Activated CD8-positive, alpha-beta memory T cell treated with anti-CD3 and anti-CD28 coated beads for 24 hours (primary cell): ENCODE measurements around the gene MRPL36.
A peak's percentile ranks its signal among the peaks of the same experiment; 100 is the strongest.
"Not testable (repeated sequence)": the region's sequence is repeated elsewhere in the genome, so short reads cannot be mapped to it uniquely, and the experiment has no call there.

Experiments
- DNase-seq: peaks from one replicate; pipeline ENCODE4 v3.0.0-alpha.2; 2020

The MRPL36 gene

DNA sequence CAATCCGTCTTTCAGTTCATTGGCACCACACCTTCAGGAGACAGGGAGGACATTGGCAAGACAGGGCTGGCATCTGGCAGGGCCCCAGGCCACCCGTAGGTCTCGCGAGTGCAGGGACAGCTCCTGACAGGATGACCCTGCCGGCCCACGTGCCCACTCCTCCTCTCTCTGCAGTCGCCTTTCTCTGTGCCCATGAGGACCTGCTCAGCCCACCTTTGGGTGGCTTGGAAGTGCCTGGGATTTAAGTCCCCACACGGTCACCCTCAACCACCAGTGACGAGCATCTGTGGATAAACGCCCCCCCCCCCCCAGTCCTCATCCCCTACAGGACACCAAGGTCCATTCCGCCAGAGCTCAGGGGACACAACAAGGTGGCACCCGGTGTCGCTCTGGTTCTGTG, 4.1 kb downstream of the MRPL36 start:
- no peak for DNase-seq

DNA sequence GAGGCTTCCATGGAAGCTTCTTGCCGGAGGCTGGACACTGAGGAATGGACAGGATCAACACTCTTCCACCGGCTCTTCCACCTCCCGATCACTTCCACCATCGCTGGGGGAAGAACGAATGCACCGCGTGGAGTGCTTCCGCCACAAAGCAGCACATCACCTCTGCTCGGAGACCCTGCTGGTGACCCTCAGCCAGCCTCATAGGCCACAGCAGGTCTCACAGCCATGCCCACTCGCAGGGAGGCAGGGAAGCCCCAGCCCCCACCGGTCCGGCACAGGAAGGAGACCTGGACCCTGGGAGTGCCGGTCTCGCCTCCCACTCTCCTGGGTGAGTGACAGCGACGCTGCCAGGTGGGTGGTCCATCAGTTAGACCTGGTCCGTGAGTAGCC, 4.7 kb downstream of the MRPL36 start:
- DNase-seq, result no peak

DNA sequence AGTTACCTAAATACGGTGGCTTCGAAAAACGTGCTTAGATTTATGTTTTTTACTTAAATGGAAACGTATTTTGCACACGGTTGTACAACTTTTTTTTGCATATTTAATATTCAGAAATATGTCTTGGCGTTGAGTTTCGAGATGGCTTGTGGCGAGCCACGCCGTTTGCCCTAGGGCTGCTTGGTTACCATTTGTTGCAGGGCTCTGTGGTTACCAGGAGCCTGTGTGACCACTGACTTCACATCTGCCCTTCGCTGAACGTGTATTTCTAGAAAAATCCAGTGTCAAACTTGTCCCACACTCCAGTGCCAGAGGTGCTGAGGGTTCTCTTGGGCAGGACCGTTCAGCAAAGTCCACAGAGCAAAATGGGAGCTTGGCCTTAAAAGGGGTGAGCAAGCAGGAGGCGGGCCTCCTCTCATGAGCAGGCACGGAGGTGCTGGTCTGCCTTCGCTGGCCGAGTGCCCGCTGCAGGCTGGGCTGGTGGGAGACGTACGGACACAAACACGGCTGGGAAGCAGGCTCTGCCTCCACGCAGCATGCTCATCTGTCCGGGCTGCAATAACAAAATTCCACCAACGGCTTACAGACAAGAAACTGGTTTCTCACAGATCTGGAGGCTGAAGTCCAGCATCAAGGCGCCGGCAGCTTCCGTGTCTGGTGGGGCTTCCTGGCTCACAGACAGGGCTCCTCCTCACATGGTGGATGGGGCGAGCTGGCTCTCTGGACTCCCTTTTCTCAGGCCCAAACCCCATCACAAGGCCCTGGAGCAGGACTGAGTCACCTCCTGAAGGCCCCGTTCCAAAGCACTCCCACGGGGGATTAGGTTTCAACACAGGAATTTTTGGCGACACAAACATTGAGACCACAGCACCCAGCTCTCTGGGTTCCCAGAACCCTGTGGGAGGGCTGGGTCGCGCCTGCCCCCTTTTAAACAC, 5.4 kb downstream of the MRPL36 start:
- DNase-seq, result no peak

DNA sequence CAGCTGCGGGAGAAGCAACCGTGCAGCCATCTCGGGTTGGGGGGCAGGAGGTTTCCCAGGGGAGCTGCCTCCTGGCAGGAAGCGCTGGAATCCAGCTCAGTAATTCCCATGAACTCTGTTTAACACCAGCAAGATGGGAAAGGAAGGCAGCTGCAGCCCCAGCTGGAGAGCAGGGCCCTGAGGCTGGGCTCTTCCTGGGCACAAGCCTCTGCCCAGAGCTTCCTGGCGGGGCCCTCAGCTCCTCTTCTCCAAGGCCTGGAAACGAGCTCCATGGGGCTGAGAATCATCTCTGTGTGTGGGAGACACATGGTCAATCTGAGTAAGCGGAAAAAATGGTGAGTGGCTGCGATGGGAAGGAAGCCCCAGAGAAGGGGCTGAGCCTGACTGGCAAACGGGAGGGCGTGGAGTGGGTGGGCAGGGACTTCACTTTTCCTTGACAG, 6.3 kb downstream of the MRPL36 start:
- no peak for DNase-seq

DNA sequence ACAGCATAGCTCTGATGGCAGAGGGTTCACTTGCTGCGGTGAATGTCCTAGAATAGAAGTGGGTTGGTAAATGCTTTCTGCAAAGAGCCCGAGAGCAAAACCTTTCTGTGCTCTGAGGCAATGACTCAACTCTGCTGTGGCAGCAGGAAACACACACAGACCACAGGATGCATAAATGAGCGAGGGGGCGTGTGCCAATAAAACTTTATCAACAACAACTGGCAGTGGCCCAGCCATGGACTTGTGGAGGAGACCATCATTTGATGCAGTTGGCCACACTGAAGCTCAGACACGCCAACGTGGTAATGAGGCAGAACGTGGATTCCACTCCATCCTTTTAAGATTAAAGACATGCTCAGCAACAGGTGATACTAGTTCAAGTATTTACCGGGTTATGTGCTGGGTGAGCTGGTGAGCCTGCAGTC, 6.8 kb downstream of the MRPL36 start:
- DNase-seq, result peak; percentile 88

DNA sequence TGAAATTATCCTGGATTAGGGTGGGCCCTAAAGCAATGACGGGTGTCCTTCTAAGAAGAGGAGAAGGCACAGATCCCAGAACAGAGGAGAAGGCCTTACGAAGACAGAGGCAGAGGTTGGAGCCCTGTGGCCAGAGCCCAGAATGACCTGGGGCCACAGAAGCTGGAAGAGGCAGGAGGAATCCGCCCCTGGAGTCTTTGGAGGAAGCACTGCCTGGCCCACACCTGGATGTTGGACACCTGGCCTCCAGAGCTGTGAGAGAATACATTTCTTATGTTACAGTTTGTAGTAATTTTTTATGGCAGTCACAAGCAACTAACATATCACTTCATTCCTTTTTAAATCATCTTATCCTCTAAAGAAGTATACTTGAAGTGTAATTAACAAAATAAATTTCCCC, 8.5 kb downstream of the MRPL36 start:
- DNase-seq, result no peak

DNA sequence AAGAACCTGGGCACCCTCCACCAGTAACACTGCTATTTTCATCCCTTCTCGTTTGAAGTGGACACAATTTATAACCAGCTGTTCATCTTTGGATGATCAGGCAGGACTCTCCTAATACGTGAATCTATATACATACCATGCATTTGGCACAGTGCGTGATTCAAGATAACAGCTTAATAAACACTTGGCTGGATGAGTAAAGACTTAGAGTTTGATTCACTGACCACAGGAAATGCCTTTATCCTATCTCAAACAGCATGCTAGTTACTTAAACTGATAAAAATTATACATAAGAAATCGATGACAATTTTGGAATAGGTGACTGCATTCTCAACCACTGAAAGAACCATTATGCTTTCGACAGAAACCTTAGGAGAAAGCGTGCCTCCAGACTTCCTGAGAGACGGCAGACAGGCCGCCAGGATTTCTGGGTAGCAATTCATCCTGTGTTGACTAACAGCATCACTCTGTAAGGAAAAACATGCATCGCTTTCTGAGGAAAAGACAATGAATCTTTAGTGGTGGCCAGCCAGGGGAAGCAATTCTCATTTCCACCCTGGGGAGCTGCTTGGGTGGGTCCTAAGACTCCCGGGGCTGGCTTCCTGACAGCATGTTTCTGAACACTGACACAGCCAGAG, 9.7 kb downstream of the MRPL36 start:
- DNase-seq, result no peak

DNA sequence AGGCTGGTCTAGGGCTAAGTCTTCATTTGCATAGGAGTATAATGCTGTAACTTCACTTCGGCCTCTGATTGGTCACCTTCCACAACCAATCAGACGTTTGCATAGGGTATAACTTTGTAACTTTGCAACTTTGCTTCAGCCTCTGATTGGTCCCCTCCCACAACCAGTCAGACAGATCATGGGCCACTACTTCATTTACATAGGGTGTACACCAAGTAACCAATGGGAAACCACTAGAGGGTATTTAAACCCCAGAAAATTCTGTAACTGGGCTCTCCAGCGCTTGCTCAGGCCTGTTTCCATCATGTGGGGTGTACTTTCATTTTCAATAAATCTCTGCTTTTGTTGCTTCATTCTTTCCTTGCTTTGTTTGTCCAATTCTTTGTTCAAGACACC, 10.2 kb downstream of the MRPL36 start:
- not testable (repeated sequence) for DNase-seq

DNA sequence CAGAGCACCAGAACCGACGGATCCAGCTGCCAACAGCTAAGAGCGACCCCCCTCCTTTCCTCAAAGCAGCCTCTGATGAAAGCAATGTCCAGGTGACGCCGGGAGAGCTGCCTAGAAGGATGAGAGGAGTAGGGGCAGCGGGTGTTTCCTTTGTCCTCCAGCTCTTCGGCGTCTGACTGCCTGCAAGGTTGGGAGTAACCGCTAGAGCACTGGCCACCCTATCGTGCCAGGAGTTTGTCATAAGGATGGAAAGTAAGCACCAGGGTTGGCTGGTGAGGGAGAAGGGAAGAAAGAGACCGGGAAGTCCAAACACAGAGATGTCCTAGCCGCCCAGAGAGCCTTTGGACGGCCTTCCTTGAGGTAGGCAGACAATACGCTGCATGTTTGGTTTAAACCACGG, 10.8 kb downstream of the MRPL36 start:
- no peak for DNase-seq

DNA sequence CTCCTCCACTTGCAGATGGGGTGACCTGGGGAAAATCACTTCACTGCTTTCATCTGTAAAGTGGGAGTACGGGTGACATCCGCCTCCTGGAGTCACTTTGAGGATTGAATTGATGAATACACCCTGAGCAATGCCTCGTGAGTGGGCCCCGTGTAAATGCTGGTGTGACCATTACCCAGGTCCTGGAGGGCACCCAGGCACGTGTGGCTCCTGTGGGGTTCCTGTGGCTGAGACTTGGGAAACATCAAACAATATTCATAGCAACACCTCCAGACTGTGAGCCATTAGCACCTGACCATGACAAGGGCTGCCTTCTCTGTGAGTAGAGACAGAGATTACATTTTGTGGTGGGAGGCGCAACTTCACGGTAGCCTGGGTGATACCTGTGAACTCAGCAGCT, 11.4 kb downstream of the MRPL36 start:
- no peak for DNase-seq

DNA sequence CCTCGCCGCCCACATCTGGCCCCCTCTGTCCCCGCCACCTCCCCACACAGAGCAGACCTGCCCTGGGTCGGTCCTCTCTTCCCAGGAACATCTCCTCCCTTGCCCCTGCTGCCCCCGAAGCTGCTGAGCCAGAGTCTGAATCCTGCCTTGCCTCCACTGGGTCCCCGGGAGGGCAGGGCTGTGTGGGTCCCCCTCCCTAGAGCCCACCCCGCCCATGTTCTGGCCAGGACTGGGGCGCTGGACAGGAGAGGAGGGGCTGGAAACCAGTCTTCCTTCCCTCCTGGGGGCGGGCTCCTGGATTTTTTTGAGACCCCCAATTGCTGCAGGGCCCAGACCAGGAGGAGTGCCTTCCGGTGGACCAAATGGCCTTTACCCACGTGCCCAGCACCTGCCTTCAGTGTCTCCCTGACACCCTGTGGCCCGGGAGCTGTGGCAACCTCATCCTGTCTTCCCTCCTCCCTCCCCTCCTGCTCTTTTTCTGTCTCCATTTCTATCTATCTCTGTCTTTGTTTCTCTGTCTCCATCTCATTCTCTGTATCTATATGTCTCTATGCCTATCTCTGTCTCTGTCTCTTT, 12.1 kb downstream of the MRPL36 start:
- DNase-seq, result no peak

DNA sequence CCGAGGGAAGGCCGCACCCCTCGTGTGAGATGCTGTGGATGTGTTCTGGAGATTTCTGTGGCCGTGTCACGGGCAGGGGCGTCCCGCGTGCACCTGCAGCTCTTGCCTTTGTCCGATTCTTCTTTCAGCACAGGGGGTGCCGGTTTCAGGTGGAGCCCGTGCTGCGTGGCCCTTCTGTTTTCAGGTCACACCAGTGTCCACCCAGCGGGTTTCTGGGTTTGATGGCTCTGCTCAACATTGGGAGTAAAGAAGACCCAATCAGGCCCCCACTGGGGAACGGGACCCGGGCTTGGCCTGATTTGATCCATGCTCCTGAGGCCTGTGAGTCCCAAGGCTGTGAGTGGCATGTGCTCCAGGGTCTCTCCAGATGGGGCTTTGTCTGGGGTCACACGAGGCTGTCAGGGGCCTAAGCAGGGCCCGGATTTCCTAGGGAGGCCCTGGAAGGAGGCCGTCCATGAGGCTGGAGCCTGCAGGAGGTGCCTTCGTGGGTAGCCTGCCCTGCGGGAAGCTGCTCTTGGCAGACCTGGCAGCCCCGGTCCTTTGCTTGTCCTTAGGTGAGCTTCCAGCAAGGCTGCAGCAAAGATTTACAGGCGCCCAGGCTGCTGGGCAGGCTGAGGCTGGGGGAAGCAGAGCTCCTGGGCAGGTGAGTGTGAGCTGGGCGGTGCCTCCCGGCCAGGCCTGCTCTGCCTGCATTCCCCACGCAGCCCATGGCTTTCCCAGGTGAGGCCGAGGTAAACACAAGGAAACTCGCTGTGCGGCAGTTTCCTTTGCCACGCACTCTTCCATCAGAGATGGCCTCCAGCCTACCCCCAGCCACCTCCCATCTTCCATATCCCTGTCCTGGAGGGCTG, 12.8 kb downstream of the MRPL36 start:
- DNase-seq, result no peak

DNA sequence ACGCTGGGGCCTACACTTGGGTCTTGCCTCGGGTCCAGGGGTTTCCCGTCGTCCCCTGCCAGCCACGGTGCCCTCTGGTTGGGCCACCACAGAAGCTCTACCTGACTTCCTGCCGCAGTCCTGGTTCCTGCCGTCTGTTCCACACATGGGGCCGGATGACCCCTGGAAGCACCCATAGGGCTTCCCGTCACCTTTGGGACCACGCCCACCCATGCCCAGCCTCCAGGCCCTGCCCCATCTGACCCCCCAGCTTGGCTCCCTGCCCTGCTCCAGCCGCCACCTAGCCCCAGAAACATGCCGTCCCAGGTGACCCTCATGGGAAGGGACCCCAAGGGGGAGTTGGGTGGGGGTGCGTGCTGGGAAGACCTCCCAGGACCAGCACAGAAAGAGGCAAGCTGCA, 13.7 kb downstream of the MRPL36 start:
- no peak for DNase-seq

DNA sequence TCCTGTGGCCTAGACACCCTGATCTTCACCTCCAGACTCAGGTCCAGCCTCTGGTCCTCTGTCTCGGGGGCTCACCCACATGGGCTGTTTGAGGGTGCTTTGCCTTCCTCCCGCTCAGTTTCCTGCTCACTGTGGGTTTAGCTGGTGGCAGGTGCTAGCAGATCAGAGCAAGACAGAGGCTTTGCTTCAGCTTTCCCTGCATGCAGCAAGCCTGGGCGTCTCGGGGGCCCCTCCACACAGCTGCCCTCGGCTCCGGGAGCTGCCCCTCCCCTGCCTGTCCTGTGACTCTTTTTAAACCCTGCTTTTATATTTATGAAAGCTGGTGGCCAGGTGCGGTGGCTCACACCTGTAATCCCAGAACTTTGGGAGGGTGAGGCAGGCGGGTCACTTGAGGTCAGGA, 14.6 kb downstream of the MRPL36 start:
- DNase-seq, result no peak

DNA sequence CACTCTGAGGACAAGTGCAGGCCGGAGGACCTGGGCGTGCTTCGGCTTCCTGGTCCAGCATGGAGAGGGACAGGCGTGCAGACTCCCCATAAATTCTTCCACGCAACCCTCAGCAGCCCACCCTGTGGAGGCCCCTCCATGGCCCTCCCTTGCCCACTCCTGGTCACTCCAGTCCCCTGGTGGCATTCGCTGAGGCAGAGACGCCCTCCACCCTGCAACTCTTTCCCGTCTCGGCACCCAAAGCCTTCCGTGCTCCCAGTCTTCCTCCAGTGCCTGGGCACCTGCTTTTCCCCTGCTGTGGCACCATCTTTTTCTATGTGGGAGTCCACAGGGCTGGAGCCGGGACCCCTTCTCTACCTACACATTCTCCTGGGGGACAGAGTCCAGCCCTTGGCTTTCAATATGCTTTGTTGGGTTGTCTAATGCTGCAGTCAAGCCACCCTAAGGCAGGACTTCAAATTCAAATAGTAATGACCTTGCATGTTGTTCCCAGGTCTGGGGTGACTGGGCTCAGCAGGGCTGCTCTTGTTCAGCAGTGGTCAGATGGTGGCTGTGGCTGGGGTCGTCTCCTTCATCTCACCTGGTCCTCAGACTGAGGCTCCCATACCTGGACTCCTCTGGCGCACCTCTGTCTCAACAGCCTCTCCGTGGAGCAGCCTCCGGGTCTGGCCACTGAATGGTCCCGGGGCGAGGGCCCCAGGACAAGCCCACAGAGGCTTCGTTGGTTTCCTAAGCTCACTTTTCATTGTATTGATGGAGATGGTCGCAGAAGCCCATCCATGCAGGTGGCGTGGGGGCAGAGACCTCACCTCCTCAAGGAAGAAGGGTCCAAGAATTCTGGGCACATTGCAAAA, 15.2 kb downstream of the MRPL36 start:
- DNase-seq, result no peak

DNA sequence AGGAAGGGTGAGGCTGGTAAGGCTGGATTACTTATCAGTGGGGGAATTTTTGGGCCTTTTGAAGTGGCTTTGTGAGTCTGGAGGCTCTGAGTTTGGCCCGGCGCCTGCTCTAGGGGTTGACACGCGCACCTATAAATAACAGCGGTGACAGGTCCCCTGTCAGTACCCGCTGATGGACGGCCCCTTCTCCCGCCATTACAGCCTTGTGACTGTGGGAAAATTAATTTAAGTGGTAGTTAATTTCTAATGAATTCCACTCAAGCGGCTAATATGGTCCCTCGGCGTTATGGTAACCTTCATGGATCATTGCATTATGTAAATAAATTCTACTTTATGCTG, 16.5 kb downstream of the MRPL36 start:
- DNase-seq, result peak; percentile 65

DNA sequence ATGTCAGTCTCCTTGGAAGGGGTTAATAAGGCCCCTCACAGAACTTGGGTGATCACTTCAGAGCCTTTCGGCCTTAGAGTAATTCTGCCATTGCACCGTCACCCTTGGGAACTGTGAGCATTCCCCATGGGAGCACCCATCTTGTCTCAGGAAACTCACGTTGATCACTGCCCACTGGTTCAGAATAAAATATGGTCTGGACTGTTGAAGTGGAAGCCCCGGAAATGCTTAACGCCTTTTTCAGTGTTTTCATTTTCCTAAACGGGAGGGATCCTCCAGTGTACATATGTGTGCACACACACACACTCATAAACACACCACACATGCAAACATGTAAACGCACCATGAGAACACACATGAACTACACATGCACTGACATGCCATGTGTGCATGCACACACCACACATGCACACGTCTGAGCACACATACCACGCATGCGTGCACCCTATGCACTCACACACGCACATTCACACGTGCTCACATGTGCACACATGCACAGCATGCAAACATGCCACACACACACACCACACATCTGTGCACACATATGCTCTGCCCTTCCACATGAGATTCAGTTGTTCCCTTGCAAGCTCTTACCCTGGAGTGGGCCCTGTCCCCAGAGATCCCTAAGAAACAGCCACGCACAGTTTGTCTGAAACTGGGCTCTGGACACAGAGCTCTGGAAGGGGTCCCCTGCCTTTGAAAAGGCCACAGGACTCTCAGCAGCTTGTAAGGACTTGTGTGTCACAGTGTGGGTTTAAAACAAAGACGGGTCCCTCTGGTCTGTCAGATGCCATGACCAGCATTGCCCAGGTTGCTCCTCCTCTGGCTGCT, 17.0 kb downstream of the MRPL36 start:
- no peak for DNase-seq

DNA sequence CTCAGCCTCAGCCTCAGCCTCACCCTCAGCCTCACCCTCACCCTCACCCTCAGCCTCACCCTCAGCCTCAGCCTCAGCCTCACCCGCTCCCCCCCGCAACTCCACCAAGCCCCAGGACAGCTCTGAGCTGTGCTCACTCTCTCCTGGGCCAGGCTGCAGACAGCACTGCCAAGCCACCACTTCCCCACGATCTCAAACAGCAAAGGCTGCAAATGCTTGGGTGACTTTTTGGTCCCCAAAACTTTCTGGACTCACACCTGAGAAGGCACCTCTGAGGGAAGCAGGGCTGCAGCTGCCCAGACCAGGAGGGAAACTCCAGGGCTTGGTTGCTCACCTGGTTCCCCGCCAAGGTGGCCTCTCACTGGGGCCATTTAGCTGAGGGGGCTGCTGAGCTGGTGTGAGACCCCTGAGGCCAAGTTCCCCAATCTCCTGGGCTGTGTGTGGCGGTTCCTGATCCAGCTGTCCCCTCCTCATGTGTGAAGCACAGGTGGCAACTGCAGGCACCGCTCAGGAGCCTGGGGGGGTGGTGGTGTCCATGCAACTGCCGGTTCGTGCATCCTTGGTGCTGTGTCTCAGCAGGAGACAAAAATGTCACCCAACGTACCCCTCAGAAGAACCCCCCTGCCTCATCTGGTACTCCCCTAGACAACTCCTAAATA, 17.8 kb downstream of the MRPL36 start:
- DNase-seq, result no peak

DNA sequence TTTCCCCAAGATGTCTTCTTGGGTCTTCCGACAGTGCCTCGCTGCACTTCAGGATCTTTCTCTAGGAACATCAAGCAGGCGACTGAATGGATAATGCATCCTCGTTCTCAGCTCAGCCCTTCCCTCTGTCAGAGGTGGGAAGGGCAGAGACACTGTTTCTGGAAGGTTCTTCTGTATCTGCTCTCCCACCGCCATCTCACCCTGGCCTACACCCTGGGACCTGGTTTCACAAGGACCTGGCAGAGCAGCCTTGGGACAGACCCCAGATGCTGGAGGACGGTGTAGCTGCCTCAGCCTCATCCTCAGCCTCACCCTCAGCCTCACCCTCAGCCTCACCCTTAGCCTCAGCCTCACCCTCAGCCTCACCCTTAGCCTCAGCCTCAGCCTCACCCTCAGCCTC, 18.5 kb downstream of the MRPL36 start:
- no peak for DNase-seq

DNA sequence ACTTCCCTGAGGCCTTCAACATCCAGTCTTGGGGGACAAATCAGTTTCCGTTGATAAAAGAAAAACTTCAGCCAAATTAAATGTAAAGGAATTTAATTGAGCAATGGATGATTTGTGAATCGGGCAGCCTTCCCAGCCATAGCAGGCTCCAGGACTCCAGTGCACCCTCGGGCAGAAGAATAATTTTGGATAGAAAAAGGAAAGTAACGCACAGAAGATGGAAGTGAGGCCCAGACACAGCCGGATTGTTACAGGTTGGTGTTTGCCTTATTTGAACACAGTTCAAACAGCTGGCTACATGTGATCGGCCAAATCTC, 19.1 kb downstream of the MRPL36 start:
- DNase-seq, result no peak
